ENCODE results near the gene CDH26. TPM values are rescaled to one million over a fixed set of nuclear protein-coding genes. Genes with fewer than 3 reads are reported as not detected.

CDH26 gene
- total RNA-seq, 1 experiment from 2014 or later = 1.0 TPM

DNA sequence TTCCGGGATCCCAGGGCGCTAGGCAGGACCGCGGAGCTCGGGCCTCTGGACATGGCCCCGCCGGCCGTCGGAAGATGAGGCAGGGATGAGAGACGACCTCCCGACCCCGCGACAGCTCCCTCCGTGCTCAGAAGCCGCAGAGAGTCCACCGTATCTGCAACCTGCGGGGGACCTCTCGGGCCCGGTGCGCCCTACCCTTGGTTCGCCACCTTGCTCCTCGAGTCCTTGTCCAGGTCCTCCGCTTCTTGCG, 18.4 kb upstream of the CDH26 start (continued):
- TF ChIP-seq, protein P1, sequence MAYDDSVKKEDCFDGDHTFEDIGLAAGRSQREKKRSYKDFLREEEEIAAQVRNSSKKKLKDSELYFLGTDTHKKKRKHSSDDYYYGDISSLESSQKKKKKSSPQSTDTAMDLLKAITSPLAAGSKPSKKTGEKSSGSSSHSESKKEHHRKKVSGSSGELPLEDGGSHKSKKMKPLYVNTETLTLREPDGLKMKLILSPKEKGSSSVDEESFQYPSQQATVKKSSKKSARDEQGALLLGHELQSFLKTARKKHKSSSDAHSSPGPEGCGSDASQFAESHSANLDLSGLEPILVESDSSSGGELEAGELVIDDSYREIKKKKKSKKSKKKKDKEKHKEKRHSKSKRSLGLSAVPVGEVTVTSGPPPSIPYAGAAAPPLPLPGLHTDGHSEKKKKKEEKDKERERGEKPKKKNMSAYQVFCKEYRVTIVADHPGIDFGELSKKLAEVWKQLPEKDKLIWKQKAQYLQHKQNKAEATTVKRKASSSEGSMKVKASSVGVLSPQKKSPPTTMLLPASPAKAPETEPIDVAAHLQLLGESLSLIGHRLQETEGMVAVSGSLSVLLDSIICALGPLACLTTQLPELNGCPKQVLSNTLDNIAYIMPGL (CRISPR knock-in tag; IDR thresholded peaks at IDR 0.05) = no peak
- TF ChIP-seq, protein P2, sequence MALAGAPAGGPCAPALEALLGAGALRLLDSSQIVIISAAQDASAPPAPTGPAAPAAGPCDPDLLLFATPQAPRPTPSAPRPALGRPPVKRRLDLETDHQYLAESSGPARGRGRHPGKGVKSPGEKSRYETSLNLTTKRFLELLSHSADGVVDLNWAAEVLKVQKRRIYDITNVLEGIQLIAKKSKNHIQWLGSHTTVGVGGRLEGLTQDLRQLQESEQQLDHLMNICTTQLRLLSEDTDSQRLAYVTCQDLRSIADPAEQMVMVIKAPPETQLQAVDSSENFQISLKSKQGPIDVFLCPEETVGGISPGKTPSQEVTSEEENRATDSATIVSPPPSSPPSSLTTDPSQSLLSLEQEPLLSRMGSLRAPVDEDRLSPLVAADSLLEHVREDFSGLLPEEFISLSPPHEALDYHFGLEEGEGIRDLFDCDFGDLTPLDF (CRISPR knock-in tag; IDR thresholded peaks at IDR 0.05) = no peak
- TF ChIP-seq, protein P3, sequence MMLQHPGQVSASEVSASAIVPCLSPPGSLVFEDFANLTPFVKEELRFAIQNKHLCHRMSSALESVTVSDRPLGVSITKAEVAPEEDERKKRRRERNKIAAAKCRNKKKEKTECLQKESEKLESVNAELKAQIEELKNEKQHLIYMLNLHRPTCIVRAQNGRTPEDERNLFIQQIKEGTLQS (CRISPR knock-in tag; conservative IDR thresholded peaks at IDR 0.05) = no peak
- no peak for TF ChIP-seq ZNF121 (CRISPR knock-in tag; IDR thresholded peaks at IDR 0.05)

DNA sequence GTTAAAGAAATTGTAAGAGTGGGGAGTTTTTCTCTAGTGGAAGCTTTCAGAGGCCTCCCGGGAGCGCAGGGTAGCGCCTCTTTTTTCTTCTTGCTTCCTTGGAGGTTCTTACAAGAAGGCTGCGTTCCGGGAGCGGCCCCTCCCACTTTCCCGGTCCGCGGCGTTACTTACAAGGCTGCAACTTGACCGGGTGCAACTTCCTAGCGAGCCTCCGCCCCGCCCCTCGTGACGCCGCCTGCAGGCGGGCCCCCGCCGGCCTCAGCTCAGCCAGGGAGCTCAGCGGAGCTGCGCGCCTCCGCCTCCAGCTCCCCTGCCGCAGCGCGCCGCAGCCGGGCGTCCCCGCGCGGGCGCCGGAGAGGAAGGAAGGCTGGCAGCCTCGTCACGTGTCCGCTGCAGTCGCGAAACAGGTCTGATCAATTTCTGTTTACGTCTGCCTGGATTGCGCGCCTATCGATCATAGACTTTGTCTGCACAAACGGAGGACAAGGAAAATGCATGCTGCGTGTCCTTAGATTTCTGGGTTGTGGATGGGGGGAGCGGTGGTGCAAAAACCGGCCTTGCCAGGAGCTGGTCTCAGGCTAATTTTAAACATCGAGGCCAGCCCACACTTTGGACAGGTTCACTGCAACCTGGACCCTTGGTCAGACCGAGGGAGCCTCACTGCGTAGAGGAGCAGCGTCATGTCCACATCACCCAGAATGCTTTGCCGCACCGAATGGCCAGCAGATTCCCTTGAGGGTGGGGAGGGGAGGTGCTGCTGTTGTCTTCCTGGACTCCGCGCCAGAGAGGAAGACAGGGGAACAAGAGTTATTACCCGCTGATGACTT, 17.9 kb upstream of the CDH26 start, which contains the start of the genes FAM217B and PPP1R3D:
TSS of gene FAM217B (plus strand) at position 261 of the 827 bp plus-strand sequence. CDS start 3,555 bp downstream, outside the sequence.
TSS of gene PPP1R3D (minus strand) at position 177 of the 827 bp plus-strand sequence. CDS start 374 bp downstream, outside the sequence.
- Mint-ChIP-seq H3K27me3 (ENCODE audit: low read depth) (peaks cover 37% of the 10 kb centered on the region), H3K4me3 (peak within 1 kb of the TSS; percentile 86), H3K9me3 (peaks cover 7% of the 10 kb centered on the region), H3K4me1 (peaks cover 7% of the 10 kb centered on the region), H3K36me3 (peaks cover 16% of the 10 kb centered on the region), H3K27ac (peak within 1 kb of the TSS; percentile 97)
- CTCF ChIA-PET = interaction anchor here (0.6 to 2.1 kb wide), 7 partner anchors 15 to 157 kb away, joined by 3 to 13 read pairs (median 4); no protein-coding TSS in a partner anchor
- peak; percentile 91 for DNase-seq (ENCODE audit: low spot score)
- ATAC-seq = peak; percentile 93
- POLR2A ChIA-PET = interaction anchor here (1.1 kb wide), 1 partner anchor 54 kb away, joined by 5 read pairs; no protein-coding TSS in a partner anchor
- TF ChIP-seq, protein P4, sequence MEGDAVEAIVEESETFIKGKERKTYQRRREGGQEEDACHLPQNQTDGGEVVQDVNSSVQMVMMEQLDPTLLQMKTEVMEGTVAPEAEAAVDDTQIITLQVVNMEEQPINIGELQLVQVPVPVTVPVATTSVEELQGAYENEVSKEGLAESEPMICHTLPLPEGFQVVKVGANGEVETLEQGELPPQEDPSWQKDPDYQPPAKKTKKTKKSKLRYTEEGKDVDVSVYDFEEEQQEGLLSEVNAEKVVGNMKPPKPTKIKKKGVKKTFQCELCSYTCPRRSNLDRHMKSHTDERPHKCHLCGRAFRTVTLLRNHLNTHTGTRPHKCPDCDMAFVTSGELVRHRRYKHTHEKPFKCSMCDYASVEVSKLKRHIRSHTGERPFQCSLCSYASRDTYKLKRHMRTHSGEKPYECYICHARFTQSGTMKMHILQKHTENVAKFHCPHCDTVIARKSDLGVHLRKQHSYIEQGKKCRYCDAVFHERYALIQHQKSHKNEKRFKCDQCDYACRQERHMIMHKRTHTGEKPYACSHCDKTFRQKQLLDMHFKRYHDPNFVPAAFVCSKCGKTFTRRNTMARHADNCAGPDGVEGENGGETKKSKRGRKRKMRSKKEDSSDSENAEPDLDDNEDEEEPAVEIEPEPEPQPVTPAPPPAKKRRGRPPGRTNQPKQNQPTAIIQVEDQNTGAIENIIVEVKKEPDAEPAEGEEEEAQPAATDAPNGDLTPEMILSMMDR (IDR thresholded peaks at IDR 0.05) = no peak
- TF ChIP-seq TEAD1 (CRISPR knock-in tag; IDR thresholded peaks at IDR 0.05) = peak; percentile 31; the same call in 1 of the 2 replicates
- TF ChIP-seq EMX1 (CRISPR knock-in tag; IDR thresholded peaks at IDR 0.05) = no peak
- no peak for TF ChIP-seq JAZF1 (CRISPR knock-in tag; IDR thresholded peaks at IDR 0.05)
- TF ChIP-seq, protein P5, sequence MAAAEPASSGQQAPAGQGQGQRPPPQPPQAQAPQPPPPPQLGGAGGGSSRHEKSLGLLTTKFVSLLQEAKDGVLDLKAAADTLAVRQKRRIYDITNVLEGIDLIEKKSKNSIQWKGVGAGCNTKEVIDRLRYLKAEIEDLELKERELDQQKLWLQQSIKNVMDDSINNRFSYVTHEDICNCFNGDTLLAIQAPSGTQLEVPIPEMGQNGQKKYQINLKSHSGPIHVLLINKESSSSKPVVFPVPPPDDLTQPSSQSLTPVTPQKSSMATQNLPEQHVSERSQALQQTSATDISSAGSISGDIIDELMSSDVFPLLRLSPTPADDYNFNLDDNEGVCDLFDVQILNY (CRISPR knock-in tag; IDR thresholded peaks at IDR 0.05) = no peak
- TF ChIP-seq, protein P6, sequence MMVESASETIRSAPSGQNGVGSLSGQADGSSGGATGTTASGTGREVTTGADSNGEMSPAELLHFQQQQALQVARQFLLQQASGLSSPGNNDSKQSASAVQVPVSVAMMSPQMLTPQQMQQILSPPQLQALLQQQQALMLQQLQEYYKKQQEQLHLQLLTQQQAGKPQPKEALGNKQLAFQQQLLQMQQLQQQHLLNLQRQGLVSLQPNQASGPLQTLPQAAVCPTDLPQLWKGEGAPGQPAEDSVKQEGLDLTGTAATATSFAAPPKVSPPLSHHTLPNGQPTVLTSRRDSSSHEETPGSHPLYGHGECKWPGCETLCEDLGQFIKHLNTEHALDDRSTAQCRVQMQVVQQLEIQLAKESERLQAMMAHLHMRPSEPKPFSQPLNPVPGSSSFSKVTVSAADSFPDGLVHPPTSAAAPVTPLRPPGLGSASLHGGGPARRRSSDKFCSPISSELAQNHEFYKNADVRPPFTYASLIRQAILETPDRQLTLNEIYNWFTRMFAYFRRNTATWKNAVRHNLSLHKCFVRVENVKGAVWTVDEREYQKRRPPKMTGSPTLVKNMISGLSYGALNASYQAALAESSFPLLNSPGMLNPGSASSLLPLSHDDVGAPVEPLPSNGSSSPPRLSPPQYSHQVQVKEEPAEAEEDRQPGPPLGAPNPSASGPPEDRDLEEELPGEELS (CRISPR knock-in tag; IDR thresholded peaks at IDR 0.05) = no peak
- TF ChIP-seq ZNF232 (CRISPR knock-in tag; IDR thresholded peaks at IDR 0.05) = no peak; the same call in 1 of the 2 replicates
- TF ChIP-seq, protein P7, sequence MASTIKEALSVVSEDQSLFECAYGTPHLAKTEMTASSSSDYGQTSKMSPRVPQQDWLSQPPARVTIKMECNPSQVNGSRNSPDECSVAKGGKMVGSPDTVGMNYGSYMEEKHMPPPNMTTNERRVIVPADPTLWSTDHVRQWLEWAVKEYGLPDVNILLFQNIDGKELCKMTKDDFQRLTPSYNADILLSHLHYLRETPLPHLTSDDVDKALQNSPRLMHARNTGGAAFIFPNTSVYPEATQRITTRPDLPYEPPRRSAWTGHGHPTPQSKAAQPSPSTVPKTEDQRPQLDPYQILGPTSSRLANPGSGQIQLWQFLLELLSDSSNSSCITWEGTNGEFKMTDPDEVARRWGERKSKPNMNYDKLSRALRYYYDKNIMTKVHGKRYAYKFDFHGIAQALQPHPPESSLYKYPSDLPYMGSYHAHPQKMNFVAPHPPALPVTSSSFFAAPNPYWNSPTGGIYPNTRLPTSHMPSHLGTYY (CRISPR knock-in tag; IDR thresholded peaks at IDR 0.05) = no peak
- TF ChIP-seq, protein P8, sequence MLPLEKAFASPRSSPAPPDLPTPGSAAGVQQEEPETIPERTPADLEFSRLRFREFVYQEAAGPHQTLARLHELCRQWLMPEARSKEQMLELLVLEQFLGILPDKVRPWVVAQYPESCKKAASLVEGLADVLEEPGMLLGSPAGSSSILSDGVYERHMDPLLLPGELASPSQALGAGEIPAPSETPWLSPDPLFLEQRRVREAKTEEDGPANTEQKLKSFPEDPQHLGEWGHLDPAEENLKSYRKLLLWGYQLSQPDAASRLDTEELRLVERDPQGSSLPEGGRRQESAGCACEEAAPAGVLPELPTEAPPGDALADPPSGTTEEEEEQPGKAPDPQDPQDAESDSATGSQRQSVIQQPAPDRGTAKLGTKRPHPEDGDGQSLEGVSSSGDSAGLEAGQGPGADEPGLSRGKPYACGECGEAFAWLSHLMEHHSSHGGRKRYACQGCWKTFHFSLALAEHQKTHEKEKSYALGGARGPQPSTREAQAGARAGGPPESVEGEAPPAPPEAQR (CRISPR knock-in tag; IDR thresholded peaks at IDR 0.05) = no peak
- no peak for TF ChIP-seq GRHL2 (CRISPR knock-in tag; IDR thresholded peaks at IDR 0.05; ENCODE audit: insufficient replicate concordance, severe bottlenecking)
- TF ChIP-seq, protein P9, sequence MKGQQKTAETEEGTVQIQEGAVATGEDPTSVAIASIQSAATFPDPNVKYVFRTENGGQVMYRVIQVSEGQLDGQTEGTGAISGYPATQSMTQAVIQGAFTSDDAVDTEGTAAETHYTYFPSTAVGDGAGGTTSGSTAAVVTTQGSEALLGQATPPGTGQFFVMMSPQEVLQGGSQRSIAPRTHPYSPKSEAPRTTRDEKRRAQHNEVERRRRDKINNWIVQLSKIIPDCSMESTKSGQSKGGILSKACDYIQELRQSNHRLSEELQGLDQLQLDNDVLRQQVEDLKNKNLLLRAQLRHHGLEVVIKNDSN (CRISPR knock-in tag; IDR thresholded peaks at IDR 0.05) = peak; percentile 79
- no peak for TF ChIP-seq NFE2L1 (CRISPR knock-in tag; IDR thresholded peaks at IDR 0.05)
- TF ChIP-seq, protein P10, sequence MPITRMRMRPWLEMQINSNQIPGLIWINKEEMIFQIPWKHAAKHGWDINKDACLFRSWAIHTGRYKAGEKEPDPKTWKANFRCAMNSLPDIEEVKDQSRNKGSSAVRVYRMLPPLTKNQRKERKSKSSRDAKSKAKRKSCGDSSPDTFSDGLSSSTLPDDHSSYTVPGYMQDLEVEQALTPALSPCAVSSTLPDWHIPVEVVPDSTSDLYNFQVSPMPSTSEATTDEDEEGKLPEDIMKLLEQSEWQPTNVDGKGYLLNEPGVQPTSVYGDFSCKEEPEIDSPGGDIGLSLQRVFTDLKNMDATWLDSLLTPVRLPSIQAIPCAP (CRISPR knock-in tag; IDR thresholded peaks at IDR 0.05) = 0 out of 2 replicates have a peak, but pooled peaks have one; percentile 36
- no peak for TF ChIP-seq KAT7 (CRISPR knock-in tag; IDR thresholded peaks at IDR 0.05; ENCODE audit: borderline replicate concordance)
- no peak for TF ChIP-seq TEAD4 (CRISPR knock-in tag; IDR thresholded peaks at IDR 0.05)

All from WTC11 (cell line).